GM19372 (cell line): ENCODE results near the gene RAD9B.
"Not testable (repeated sequence)": the region's sequence is repeated elsewhere in the genome, so short reads cannot be mapped to it uniquely, and the experiment has no call there.

Experiments
- ATAC-seq: cut with Tn5 transposase; IDR thresholded peaks from one replicate; pipeline ENCODE4 v1.9.1; 2021; ENCODE audit warnings: mild to moderate bottlenecking, low read depth, moderate library complexity; ENCODE audit not compliant: unreplicated experiment

RAD9B gene

DNA sequence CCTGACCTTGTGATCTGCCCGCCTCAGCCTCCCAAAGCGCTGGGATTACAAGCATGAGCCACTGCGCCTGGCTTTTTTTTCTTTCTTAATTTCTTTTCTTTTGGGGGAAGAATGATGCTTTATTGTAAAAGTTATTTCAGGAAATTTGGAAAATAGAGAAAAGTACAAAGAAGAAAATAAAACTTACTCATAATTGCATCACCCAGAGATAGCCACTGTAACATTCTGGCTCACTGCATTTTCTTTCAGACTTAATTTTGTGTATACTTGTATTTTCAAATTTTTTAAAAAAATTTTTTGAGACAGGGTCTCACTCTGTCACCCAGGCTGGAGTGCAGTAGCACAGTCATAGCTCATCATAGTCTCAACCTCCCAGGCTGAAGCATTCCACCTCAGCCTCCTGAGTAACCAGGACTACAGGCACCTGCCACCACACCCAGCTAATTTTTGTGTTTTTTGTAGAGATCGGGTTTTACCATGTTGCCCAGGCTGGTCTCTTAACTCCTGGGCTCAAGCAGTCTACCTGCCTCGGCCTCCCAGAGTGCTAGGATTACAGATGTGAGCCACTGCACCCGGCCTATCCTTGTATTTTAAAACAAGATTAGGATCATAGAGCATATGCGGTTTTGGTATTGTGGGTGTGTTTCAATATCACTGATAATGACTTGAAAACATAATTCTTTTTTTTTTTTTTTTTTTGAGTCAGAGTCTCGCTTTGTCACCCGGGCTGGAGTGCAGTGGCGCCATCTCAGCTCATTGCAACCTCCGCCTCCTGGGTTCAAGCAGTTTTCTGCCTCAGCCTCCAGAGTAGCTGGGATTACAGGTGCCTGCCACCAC is 19.0 kb downstream of the RAD9B start:
- not testable (repeated sequence) for ATAC-seq

DNA sequence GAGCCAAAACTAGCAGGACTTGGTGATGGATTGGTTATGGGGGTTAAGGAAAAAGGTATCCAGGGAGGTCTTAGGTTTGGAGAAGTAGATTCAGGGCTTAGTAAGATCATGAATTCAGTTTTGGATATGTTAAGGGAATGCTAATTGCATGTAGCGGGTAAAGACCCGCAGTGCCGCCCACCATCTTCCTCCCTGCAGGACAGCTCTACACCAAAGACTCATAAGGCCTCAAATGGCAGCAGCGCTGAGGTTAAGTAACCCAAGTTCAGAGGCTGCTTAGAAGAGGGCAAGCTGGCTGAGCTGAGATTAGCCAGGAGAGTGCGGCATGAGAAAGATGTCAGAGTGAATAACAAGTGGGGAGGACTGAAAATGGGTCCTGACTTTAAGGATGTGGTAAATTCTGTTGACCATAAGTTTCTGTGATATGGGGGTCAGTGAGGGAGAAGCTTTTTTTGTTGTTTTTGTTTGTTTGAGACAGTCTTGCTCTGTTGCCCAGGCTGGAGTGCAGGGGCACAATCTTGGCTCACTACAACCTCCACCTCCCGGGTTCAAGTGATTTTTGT is 26.2 kb downstream of the RAD9B start:
- no peak for ATAC-seq

DNA sequence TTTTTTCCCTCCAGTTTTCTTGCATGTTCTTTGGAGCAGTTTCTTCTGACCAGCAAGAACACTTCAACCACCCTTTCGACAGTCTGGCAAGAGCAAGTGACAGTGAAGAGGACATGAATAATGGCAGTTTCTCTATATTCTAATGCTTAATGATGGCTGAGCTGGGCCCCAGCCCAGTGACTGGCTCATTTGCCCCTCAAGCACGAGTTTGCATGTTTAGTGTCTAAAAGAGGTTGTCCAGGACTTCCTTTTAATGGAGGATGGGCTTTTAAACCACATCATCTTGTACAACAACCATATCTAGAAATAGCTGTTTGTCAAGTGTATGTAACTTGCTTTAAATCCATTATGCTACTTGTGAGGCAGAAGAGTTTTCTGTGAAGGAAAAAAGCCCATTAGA is 28.4 kb downstream of the RAD9B start:
- no peak for ATAC-seq

DNA sequence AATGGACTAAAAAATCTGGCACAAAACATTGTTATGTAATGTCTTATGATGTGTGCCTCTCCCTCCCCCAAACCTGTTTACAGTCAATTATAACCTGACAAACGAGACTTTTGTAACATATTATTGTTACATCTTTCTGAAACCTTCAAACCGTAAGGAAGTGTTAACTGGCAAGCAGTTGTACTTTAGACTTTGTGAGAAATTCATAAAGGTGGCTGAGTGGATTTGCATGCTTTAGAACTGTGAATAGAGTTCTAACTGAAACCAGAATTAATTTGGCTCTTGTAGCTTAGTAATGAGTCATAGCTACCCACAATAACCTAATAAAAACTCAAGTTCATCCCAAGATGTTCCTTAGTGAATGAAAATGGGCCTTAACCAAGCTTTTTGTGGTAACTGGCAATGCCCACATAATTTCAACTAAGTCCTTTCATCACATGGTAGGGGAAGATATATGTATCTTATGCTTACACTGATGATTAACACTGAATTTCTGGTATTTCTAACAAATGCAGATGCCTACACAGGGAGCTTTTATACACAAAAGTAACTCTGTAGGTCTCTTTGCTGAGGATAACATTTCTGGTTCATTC is 29.7 kb downstream of the RAD9B start:
- peak; percentile 86 for ATAC-seq

DNA sequence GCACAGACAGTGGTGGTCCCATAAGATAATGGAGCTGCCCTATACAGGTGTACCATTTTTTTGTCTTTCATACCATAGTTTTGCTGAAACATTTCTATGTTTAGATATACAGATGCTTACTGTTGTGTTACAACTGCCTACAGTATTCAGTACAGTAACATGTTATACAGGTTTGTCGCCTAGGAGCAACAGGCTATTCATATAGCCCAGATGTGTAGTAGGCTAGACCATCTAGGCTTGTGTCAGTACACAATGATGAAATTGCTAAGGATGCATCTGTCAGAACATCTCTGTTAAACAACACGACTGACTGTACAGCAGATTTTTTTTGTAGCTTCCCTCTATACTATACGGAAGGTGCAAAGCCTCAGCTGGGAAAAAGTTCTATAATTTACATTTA is 30.5 kb downstream of the RAD9B start:
- no peak for ATAC-seq

DNA sequence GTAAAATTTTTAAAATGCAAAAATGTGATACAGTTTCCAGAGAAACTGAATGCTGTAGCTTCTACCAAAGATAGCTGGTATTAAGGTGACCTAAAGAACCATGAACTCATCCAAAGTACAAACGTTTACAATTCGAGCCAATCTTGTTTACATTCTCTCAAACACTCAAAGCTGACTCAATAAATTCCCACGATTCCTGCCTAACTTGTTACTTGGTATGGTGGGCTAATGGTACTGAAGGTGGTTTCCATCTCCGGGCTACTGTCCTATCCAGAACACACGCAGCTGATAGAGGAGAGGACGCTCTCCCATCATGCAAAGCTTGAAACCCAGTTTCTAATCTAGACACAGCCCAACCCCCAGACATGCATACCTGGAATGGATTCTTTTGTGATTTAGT is 31.5 kb downstream of the RAD9B start:
- ATAC-seq: no peak

DNA sequence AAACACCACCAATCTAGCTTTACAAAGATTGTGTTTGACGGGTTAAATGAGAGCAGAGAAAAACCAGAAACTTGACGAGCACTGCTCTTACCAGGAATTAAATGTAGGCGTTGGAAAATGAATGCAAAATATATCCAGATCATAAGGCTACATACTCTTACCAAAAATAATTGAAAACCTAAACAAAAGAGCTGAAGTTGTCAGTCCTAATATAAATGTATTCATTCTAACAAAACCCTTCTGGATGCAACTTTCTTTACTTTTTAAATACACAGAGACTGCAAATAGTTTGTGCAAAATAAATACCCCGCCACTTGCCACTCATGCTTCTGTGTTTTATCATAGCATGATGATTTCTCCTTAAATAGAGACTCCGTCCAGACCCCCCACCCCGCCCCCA is 32.7 kb downstream of the RAD9B start:
- ATAC-seq: no peak

DNA sequence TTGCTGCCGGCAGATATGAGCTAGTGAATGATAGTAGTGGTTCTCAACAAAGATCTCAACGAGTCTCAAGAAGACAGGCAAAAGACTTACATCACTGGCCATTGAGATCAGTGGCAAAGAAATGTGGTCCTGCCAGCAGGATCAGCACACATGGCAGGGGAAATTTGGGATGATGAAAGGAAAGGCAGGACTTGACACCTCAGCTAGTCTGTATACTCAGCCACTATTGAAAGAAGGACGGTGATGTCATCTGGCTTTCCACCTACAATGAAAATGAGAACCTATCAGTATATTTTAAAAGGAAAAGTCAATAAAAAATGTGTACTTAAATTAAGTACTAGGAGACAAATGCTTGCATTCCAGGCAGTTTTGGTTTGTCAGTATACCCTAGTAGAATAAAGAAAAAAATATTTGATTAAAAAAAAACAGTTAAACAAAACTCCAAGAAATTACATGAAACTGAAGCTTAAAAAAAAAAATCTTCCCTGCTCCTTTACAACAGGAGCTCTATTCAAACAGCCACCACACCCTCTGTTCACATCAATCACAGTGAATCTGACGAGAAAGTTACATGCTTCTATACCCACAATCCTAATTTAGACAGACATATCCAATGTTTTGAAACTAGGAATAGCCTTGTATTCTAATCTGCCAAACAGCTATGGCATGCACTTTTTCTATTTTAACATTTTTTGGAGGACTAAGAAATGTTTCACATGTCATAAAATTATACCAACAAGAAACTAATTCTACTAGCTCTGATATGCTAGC is 34.9 kb downstream of the RAD9B start:
- no peak for ATAC-seq

DNA sequence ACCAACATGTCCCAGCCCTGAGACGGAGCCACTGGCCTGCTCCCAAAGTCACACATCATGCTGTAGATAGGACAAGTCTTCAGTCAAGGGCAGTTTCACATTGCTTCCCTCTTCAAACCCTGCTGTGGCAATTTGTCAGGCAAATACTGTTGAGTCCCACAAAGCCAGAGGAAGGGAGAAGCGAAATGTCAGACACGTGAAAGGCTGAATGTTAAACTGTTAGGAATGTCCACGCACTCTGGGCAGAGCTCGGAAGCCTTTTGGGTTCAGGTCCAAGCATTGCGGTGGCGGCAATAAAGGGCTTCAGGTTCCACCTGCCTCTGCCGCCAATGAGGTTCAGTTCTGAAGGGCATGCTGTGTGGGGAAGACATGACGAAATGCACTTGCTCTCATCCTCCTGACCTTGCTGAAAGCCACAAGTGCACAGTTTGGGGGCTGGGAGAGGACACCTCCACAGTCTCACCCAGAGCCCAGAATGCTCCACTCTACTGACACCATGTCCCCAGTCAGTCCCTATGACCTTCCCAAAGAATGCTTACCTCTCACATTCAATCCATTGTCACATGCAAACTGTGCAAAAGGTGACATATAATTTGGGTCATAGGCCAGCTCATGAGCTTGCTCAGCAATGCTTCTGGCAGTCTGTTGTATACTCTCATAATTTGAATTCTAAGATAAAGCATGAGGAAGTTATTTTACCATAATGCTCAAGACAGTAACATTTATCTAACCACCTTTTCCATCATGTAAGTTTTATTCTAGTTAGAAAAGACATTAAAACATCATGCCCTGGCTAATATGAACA is 35.7 kb downstream of the RAD9B start:
- no peak for ATAC-seq

DNA sequence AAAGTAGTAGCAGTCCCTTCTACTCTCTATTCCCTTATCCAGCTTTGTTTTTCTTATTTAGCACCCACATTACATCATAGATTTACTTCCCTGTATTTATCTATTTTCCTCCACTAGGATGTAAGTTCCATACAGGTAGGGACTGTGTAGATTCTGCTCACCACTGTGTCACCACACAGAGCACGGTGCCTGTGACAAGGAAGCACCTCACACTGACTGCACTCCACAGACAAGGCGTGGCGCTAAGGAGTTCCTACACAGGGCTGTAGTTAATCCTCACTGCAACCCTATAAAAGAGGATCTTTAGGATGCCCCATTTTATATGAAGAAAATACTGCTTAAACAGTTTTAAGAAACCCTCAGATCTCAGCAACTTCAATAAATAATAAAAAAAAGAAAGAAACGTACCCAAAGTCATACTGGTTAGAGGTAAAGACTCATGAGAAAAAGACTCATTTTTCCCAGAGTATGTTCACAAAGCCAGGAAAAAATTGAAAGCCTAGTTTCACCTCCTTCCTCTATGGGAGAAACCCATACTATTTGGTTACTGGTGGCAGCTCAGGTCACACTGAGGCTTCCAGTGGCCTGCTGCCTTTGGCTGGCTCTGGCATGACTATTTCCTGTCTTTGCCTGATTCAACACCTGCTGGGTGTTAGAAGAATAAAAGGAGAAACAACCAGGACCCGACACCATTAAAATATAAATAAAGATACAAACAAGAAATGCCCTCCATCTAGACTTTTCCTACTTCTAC is 36.9 kb downstream of the RAD9B start:
- no peak for ATAC-seq

DNA sequence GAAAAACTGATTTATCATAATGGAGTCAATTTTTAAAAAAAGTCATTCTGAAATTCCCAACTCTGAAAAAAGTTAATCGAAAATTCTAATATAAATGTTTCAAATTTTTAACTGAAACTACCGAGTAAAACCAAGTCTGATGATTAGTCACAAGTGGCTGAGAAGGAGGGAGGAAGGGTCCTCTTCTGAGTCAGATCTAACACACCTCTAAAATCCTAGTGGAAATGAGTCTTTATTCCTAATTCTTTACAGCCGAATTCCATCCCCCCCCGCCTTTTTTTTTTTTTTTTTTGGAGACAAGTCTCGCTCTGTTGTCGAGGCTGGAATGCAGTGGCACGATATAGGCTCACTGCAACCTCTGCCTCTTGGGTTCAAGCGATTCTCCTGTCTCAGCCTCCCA is 37.9 kb downstream of the RAD9B start:
- no peak for ATAC-seq

DNA sequence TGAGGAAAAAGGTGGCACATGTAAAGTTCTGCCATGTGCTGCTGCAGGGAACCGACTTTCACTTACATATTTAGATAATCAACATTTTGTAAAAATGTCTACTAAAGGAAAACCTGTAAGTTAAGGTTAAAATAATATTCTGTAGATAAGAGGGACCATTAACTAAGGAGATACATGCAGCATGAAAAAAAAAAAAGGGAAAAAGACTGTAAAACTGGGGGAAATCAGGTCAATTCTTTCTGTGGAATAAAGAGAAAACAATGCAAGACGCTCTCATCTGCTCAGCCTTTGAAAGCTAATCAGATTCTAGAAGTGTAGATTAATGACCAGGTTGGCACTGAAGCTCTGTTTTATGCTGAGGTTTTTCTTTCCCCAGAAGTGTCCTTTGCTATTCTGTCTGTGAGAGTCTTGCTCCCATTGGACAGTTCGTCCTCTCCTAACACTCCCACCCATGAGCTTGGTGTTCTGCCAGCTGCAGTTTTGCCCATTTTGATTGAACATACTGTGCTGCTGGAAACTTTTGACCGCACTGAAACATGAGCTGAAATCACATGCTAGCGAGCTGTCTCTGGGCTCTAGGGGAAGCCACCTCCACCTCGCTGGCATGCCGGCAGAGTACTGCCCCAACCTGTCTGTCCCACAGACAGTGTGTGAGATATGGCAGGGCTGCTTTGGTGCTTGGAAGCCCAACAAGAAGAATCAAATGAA is 41.3 kb downstream of the RAD9B start:
- no peak for ATAC-seq

DNA sequence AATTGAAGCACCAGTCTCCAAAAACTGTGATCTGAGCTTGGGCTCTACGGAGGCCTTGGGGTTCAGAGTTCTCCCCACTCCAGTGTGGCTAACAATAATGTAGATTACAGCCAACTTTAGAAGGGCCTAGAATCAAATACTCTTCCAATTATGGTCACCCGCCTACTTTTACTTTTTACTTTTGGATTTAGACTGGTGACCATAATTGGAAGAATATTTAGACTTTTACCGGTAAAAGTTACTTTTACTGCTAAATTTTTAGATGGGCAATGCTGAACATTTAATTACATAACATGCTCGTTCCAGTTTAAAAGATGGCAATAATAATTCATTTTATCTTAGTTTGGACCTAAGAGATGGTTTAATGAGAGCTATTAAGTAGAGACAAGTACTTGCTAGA is 41.8 kb downstream of the RAD9B start:
- no peak for ATAC-seq

DNA sequence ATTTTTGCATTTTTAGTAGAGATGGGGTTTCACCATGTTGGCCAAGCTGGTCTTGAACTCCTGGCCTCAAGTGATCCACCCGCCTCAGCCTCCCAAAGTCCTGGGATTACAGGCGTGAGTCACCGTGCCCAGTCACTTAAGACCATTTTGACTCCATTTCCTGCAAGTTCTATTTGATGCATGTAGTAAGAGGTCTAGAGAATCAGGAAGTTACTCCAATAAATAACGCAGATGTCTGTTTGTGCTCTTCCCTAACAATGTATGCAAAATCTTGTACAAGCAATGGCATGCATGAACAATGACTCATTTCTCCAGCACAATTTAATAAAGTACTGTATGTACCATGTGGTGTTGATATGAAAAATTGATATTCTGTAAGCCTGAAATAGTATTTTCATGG is 43.1 kb downstream of the RAD9B start:
- not testable (repeated sequence) for ATAC-seq

DNA sequence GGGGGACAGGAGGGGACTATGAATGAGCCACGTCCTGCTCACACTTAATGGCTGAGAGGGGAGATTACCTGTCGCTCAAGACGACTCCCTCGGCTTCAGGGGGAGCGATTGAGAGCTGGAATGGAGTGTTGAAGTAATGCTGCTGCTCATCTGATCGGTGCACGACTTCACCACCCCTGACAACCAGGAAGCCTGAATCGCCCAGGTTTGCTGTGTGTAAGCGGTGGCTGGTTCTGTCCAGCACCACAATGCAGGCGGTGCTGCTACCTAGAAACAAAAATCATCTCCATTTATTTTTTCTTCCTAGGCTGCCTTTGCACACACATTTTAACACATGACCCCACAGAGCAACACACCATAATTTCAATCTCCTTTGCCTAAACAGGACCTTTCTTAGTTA is 43.7 kb downstream of the RAD9B start:
- no peak for ATAC-seq

DNA sequence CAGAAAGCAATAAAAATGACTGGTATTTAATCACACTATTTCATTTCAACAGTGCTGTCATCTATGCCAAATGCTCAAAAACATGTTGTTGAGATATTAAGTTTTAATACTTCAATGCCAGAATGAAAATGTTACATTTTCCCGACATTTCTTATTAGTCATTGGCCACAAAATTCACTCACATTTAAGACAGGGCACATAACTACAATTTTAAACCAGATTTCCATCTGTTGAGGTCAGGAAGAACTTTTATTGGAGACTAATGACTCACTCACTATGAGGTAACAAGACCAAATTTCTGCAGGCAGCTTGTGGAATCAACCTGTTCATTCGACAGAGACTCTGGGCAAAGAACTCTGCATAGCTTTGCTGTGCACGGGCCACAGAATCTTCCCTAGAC is 44.2 kb downstream of the RAD9B start:
- no peak for ATAC-seq

DNA sequence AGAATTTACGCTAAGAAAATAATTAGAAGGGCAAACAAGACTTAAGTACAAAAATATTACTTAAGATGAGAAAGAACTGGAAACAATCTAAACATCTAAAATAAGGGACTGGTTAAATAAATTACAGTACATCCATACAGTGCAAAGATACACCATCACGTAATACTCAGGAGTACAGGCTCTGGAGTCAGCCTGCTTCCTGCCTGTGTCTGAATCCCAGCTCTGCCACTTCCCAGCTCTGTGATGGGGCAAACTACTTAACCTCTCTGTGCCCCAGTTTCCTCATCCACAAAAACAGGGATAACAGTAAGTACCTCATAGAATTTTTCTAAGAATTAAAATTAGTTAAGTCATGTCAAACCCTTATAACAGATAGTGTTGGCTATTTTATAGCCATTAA is 45.0 kb downstream of the RAD9B start:
- no peak for ATAC-seq

DNA sequence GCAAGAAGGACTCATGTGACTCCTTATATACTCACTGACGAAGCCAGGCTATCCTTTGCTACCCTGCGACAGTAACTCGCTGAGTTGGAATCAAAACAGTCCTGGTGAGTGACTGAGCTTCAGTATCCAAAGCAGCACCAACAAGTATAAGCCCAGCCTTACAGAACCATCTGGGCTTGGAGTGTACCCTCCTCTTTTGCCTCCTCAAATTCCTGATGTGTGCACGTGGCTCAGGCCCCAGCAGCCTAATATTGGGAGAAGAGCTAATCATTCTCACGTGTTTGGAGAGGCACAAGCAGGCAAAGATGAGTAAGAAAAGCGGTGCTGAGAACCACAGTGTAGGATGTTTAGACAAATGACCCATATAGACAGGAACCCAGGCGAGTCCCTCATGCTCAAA is 46.5 kb downstream of the RAD9B start:
- no peak for ATAC-seq

DNA sequence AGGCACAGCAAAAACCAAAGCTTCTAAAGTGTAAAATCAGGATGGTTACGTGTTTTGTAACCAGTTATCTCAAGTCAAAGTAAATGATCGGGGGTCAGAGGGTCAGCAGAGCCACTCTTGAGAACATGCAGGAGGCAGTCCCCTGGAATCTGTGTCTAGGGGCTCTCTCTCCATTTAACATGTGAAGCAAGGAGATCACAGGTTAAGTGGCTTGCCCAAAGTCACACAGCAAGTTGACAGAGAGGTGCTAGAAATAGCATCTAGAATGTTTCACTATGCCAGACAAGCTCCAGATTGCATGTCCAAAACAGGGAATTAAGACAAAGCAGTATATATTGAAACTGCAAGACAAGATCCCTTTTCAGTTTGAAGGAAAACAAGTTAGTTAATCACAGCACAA is 47.6 kb downstream of the RAD9B start:
- no peak for ATAC-seq
